NCI-H510A (cell line): ENCODE data around the gene CERT1.
"Not testable (repeated sequence)": the region's sequence is repeated elsewhere in the genome, so short reads cannot be mapped to it uniquely, and the experiment has no call there.

Source experiments
- DNase-seq: peaks from one replicate; lab custom pipeline; 2025; lab: John Stamatoyannopoulos, UW

Gene CERT1

GRCh38 chr5:75511435-75512382, at the start of gene CERT1, which contains the start of gene POLK:
Gene CERT1 (minus strand): TSS chr5:75511629. CDS start chr5:75511207, 422 bp downstream.
Gene POLK (plus strand): TSS chr5:75511891.
- peak; percentile 95 for DNase-seq

GRCh38 chr5:75560655-75561054, 49.2 kb upstream of the CERT1 start:
- not testable (repeated sequence) for DNase-seq

- DNase-seq = no peak
Measured at GRCh38 chr5:75558981-75559632, 47.7 kb upstream of the CERT1 start.

GRCh38 chr5:75558221-75558620, 46.8 kb upstream of the CERT1 start:
- no peak for DNase-seq

GRCh38 chr5:75553358-75553757, 41.9 kb upstream of the CERT1 start:
- no peak for DNase-seq

GRCh38 chr5:75552764-75553163, 41.3 kb upstream of the CERT1 start:
- DNase-seq = no peak

- DNase-seq = no peak
Measured at GRCh38 chr5:75551471-75551870, 40.0 kb upstream of the CERT1 start.

GRCh38 chr5:75550597-75550996, 39.2 kb upstream of the CERT1 start:
- DNase-seq = no peak

- no peak for DNase-seq
Measured at GRCh38 chr5:75547812-75548211, 36.4 kb upstream of the CERT1 start.

GRCh38 chr5:75546830-75547229, 35.4 kb upstream of the CERT1 start:
- no peak for DNase-seq

- DNase-seq = no peak
Measured at GRCh38 chr5:75545131-75545530, 33.7 kb upstream of the CERT1 start.

- no peak for DNase-seq
Measured at GRCh38 chr5:75538211-75538610, 26.8 kb upstream of the CERT1 start.

- DNase-seq = no peak
Measured at GRCh38 chr5:75536694-75537360, 25.4 kb upstream of the CERT1 start.

GRCh38 chr5:75536147-75536546, 24.7 kb upstream of the CERT1 start:
- DNase-seq = no peak

- DNase-seq = no peak
Measured at GRCh38 chr5:75534734-75535133, 23.3 kb upstream of the CERT1 start.

- DNase-seq = not testable (repeated sequence)
Measured at GRCh38 chr5:75533716-75534115, 22.3 kb upstream of the CERT1 start.

GRCh38 chr5:75532190-75532589, 20.8 kb upstream of the CERT1 start:
- no peak for DNase-seq

- DNase-seq = no peak
Measured at GRCh38 chr5:75529185-75529584, 17.8 kb upstream of the CERT1 start.

GRCh38 chr5:75526070-75526469, 14.6 kb upstream of the CERT1 start:
- DNase-seq = no peak

GRCh38 chr5:75525344-75525743, 13.9 kb upstream of the CERT1 start:
- no peak for DNase-seq

GRCh38 chr5:75524591-75524990, 13.2 kb upstream of the CERT1 start:
- no peak for DNase-seq

GRCh38 chr5:75524071-75524470, 12.6 kb upstream of the CERT1 start:
- no peak for DNase-seq

- no peak for DNase-seq
Measured at GRCh38 chr5:75523275-75523674, 11.8 kb upstream of the CERT1 start.
